ENCODE measurements around the gene SMPD2.

Gene SMPD2

GRCh38 chr6:109428889-109429477 is 11.5 kb upstream of the SMPD2 start:
- H2BK15ac ChIP-seq (replicated peaks; ENCODE audit: low read depth), result no peak overlapping the region
- no peaks in the 10 kb centered on the region for H3K27me3 ChIP-seq (ENCODE audit: insufficient read depth, low read length, poor library complexity)
- no peak overlapping the region for H3K23ac ChIP-seq (ENCODE audit: low read length)
- H3K56ac ChIP-seq (ENCODE audit: low read length), result no peak overlapping the region
- no CpG with 5 or more reads among the region's 7 CpGs for WGBS (ENCODE audit: extremely low coverage, insufficient coverage, low lambda C conversion rate)
- H3K4me2 ChIP-seq (ENCODE audit: low read length), result no peak overlapping the region
- H2AK5ac ChIP-seq (ENCODE audit: low read length), result no peak overlapping the region
- no peak overlapping the region for H2BK120ac ChIP-seq (ENCODE audit: low read depth, low read length)
- H3K9ac ChIP-seq (ENCODE audit: low read length), result no peak overlapping the region
- no peaks in the 10 kb centered on the region for H3K4me1 ChIP-seq (ENCODE audit: control insufficient read depth, low read depth, low read length)
- no peak overlapping the region for H2BK5ac ChIP-seq (ENCODE audit: low read length)
- no peaks in the 10 kb centered on the region for H3K79me2 ChIP-seq (ENCODE audit: control insufficient read depth, insufficient read depth, low read length)
- H3K18ac ChIP-seq (ENCODE audit: low read length), result no peak overlapping the region
- H4K5ac ChIP-seq (ENCODE audit: low read length), result no peak overlapping the region
- DNase-seq, result no peak
- no peaks in the 10 kb centered on the region for H3K36me3 ChIP-seq (ENCODE audit: control insufficient read depth, insufficient read depth, low read length)
- no peaks in the 10 kb centered on the region for H3K79me1 ChIP-seq (ENCODE audit: low read length)
- no peak overlapping the region for H3K4me3 ChIP-seq (ENCODE audit: low read length)
- H3K27ac ChIP-seq (ENCODE audit: low read depth, low read length), result no peak overlapping the region
- H4K8ac ChIP-seq (ENCODE audit: low read depth, low read length), result no peak overlapping the region
- H3K4ac ChIP-seq (ENCODE audit: low read depth, low read length), result no peak overlapping the region

- no CpG with 5 or more reads among the region's 3 CpGs for WGBS (ENCODE audit: extremely low coverage, insufficient coverage, low lambda C conversion rate)
Observed at GRCh38 chr6:109429496-109429895, 11.0 kb upstream of the SMPD2 start.

GRCh38 chr6:109434456-109434855 is 6.1 kb upstream of the SMPD2 start:
- no peak overlapping the region for H3K9ac ChIP-seq (ENCODE audit: low read length)
- H2BK5ac ChIP-seq (ENCODE audit: low read length), result no peak overlapping the region
- DNase-seq, result no peak
- no peaks in the 10 kb centered on the region for H3K4me1 ChIP-seq (ENCODE audit: control insufficient read depth, low read depth, low read length)
- H2BK15ac ChIP-seq (replicated peaks; ENCODE audit: low read depth), result no peak overlapping the region
- no peak overlapping the region for H3K4me3 ChIP-seq (ENCODE audit: low read length)
- no peaks in the 10 kb centered on the region for H3K36me3 ChIP-seq (ENCODE audit: control insufficient read depth, insufficient read depth, low read length)
- no peak overlapping the region for H2AK5ac ChIP-seq (ENCODE audit: low read length)
- no peak overlapping the region for H3K23ac ChIP-seq (ENCODE audit: low read length)
- H3K27me3 ChIP-seq (ENCODE audit: insufficient read depth, low read length, poor library complexity), result no peaks in the 10 kb centered on the region
- no peak overlapping the region for H4K8ac ChIP-seq (ENCODE audit: low read depth, low read length)
- no peak overlapping the region for H3K4ac ChIP-seq (ENCODE audit: low read depth, low read length)
- no peaks in the 10 kb centered on the region for H3K79me2 ChIP-seq (ENCODE audit: control insufficient read depth, insufficient read depth, low read length)
- no peaks in the 10 kb centered on the region for H3K79me1 ChIP-seq (ENCODE audit: low read length)
- no peak overlapping the region for H3K56ac ChIP-seq (ENCODE audit: low read length)
- H4K5ac ChIP-seq (ENCODE audit: low read length), result no peak overlapping the region
- H3K27ac ChIP-seq (ENCODE audit: low read depth, low read length), result no peak overlapping the region
- no peak overlapping the region for H3K4me2 ChIP-seq (ENCODE audit: low read length)
- no peak overlapping the region for H2BK120ac ChIP-seq (ENCODE audit: low read depth, low read length)
- H3K18ac ChIP-seq (ENCODE audit: low read length), result no peak overlapping the region
- WGBS (ENCODE audit: extremely low coverage, insufficient coverage, low lambda C conversion rate), result no CpG with 5 or more reads among the region's 2 CpGs

More at GRCh38 chr6:109429496-109429895, 11.0 kb upstream of the SMPD2 start:
- H3K79me1 ChIP-seq (ENCODE audit: low read length), result no peaks in the 10 kb centered on the region
- H3K36me3 ChIP-seq (ENCODE audit: control insufficient read depth, insufficient read depth, low read length), result no peaks in the 10 kb centered on the region
- H3K23ac ChIP-seq (ENCODE audit: low read length), result no peak overlapping the region
- no peak for DNase-seq
- H3K4ac ChIP-seq (ENCODE audit: low read depth, low read length), result no peak overlapping the region
- no peak overlapping the region for H3K9ac ChIP-seq (ENCODE audit: low read length)
- no peaks in the 10 kb centered on the region for H3K27me3 ChIP-seq (ENCODE audit: insufficient read depth, low read length, poor library complexity)
- H3K18ac ChIP-seq (ENCODE audit: low read length), result no peak overlapping the region
- H4K5ac ChIP-seq (ENCODE audit: low read length), result no peak overlapping the region
- H3K4me1 ChIP-seq (ENCODE audit: control insufficient read depth, low read depth, low read length), result no peaks in the 10 kb centered on the region
- H3K79me2 ChIP-seq (ENCODE audit: control insufficient read depth, insufficient read depth, low read length), result no peaks in the 10 kb centered on the region
- no peak overlapping the region for H2BK15ac ChIP-seq (replicated peaks; ENCODE audit: low read depth)
- no peak overlapping the region for H3K4me3 ChIP-seq (ENCODE audit: low read length)
- no peak overlapping the region for H2BK120ac ChIP-seq (ENCODE audit: low read depth, low read length)
- H4K8ac ChIP-seq (ENCODE audit: low read depth, low read length), result no peak overlapping the region
- no peak overlapping the region for H3K27ac ChIP-seq (ENCODE audit: low read depth, low read length)
- H2AK5ac ChIP-seq (ENCODE audit: low read length), result no peak overlapping the region
- no peak overlapping the region for H3K4me2 ChIP-seq (ENCODE audit: low read length)
- H3K56ac ChIP-seq (ENCODE audit: low read length), result no peak overlapping the region
- H2BK5ac ChIP-seq (ENCODE audit: low read length), result no peak overlapping the region

- H4K8ac ChIP-seq (ENCODE audit: low read depth, low read length), result no peak overlapping the region
- H3K79me1 ChIP-seq (ENCODE audit: low read length), result no peaks in the 10 kb centered on the region
- no peak for DNase-seq
- no peak overlapping the region for H2BK15ac ChIP-seq (replicated peaks; ENCODE audit: low read depth)
- no peak overlapping the region for H3K56ac ChIP-seq (ENCODE audit: low read length)
- no peak overlapping the region for H3K18ac ChIP-seq (ENCODE audit: low read length)
- no peaks in the 10 kb centered on the region for H3K27me3 ChIP-seq (ENCODE audit: insufficient read depth, low read length, poor library complexity)
- no peak overlapping the region for H3K4me3 ChIP-seq (ENCODE audit: low read length)
- no peak overlapping the region for H3K4me2 ChIP-seq (ENCODE audit: low read length)
- no peak overlapping the region for H2AK5ac ChIP-seq (ENCODE audit: low read length)
- WGBS (ENCODE audit: extremely low coverage, insufficient coverage, low lambda C conversion rate), result no CpG with 5 or more reads among the region's 5 CpGs
- no peak overlapping the region for H3K9ac ChIP-seq (ENCODE audit: low read length)
- no peak overlapping the region for H3K23ac ChIP-seq (ENCODE audit: low read length)
- no peaks in the 10 kb centered on the region for H3K36me3 ChIP-seq (ENCODE audit: control insufficient read depth, insufficient read depth, low read length)
- H4K5ac ChIP-seq (ENCODE audit: low read length), result no peak overlapping the region
- H3K27ac ChIP-seq (ENCODE audit: low read depth, low read length), result no peak overlapping the region
- H3K79me2 ChIP-seq (ENCODE audit: control insufficient read depth, insufficient read depth, low read length), result no peaks in the 10 kb centered on the region
- H3K4me1 ChIP-seq (ENCODE audit: control insufficient read depth, low read depth, low read length), result no peaks in the 10 kb centered on the region
- H3K4ac ChIP-seq (ENCODE audit: low read depth, low read length), result no peak overlapping the region
- H2BK120ac ChIP-seq (ENCODE audit: low read depth, low read length), result no peak overlapping the region
- H2BK5ac ChIP-seq (ENCODE audit: low read length), result no peak overlapping the region
Observed at GRCh38 chr6:109436041-109436440, 4.5 kb upstream of the SMPD2 start.

- Histone ChIP-seq H3K4me3 (ENCODE audit: low read length) (peak overlapping the region; percentile 70), H3K79me2 (ENCODE audit: control insufficient read depth, insufficient read depth, low read length) (no peaks in the 10 kb centered on the region), H3K9ac (ENCODE audit: low read length) (peak overlapping the region; percentile 80), H3K4me2 (ENCODE audit: low read length) (peak overlapping the region; percentile 95), H2AK5ac (ENCODE audit: low read length) (no peak overlapping the region), H3K18ac (ENCODE audit: low read length) (peak overlapping the region; percentile 88), H4K5ac (ENCODE audit: low read length) (no peak overlapping the region), H3K79me1 (ENCODE audit: low read length) (peaks cover 3% of the 10 kb centered on the region), H3K36me3 (ENCODE audit: control insufficient read depth, insufficient read depth, low read length) (peaks cover 11% of the 10 kb centered on the region), H3K27ac (ENCODE audit: low read depth, low read length) (peak overlapping the region; percentile 63), H3K23ac (ENCODE audit: low read length) (no peak overlapping the region), H2BK15ac (replicated peaks; ENCODE audit: low read depth) (no peak overlapping the region), H2BK5ac (ENCODE audit: low read length) (peak overlapping the region; percentile 31), H3K56ac (ENCODE audit: low read length) (peak overlapping the region; percentile 92), H3K4me1 (ENCODE audit: control insufficient read depth, low read depth, low read length) (peaks cover 5% of the 10 kb centered on the region), H2BK120ac (ENCODE audit: low read depth, low read length) (no peak overlapping the region), H3K27me3 (ENCODE audit: insufficient read depth, low read length, poor library complexity) (no peaks in the 10 kb centered on the region), H4K8ac (ENCODE audit: low read depth, low read length) (no peak overlapping the region), H3K4ac (ENCODE audit: low read depth, low read length) (no peak overlapping the region)
- no CpG with 5 or more reads among the region's 31 CpGs for WGBS (ENCODE audit: extremely low coverage, insufficient coverage, low lambda C conversion rate)
- DNase-seq, result peak; percentile 87
Observed at GRCh38 chr6:109441069-109441816, 719 bp downstream of the SMPD2 start.
